HCT116 (cell line): Measurements from ENCODE around the gene TRIL. TPM values are rescaled to one million over a fixed set of nuclear protein-coding genes. Genes with fewer than 3 reads are reported as not detected.

Source experiments
- ATAC-seq: fragments of 200-7000 bp; cut with Tn5 transposase; 2 replicates; pipeline ENCODE4 v1.9.1; 2020; ENCODE audit warnings: mild to moderate bottlenecking, moderate library complexity
- BruUV-seq: library from RNA; stranded (reverse); fragments of 400-500 nt; replicated peaks from 2 replicates; lab custom pipeline; 2021; lab: Mats Ljungman, UMichigan
- CTCF ChIA-PET: fragments of 300-600 bp; sonication (Branson Sonifier 250); formaldehyde crosslinking; loops from one replicate; lab custom pipeline; 2021; ENCODE audit warnings: antibody characterized with exemption; lab: Charles Lee
- POLR2A ChIA-PET: fragments of 300-600, 350-600 bp; sonication (Branson Sonifier 250); formaldehyde crosslinking; loops from one replicate; lab custom pipeline; 2021; ENCODE audit warnings: antibody characterized with exemption; lab: Charles Lee
- RAD21 ChIA-PET, 2 experiments: fragments of 300-600 bp; sonication (Branson Sonifier 250); formaldehyde crosslinking; loops; one replicate each; lab custom pipeline; 2023; ENCODE audit warnings: low total read pairs in 2 of 2; ENCODE audit not compliant: uncharacterized antibody in 2 of 2, unreplicated experiment in 2 of 2, low non-redundant PET in 1 of 2; lab: Charles Lee
- DNase-seq: peaks from one replicate; pipeline ENCODE4 v3.0.0-alpha.2; 2010; ENCODE audit warnings: low read depth, low spot score
- H2AFZ ChIP-seq: fragments of 200-600 bp; shearing (Covaris generic), sonication (generic); 2 replicates; pipeline ENCODE4 v1.6.1; 2017; ENCODE audit warnings: low read depth, mixed run types, mixed read lengths, antibody characterized with exemption, low read length; ENCODE audit not compliant: poor library complexity, severe bottlenecking
- H3K27ac ChIP-seq: 2 replicates; pipeline ENCODE4 v1.5.1; 2012; ENCODE audit warnings: low read depth, low read length
- H3K27me3 ChIP-seq: fragments of 200-600 bp; sonication (generic); 2 replicates; pipeline ENCODE4 v1.6.1; 2016; ENCODE audit warnings: mixed run types, low read length, mixed read lengths; ENCODE audit not compliant: insufficient read depth
- H3K36me3 ChIP-seq, 2 experiments: fragments of 200-500 bp in 1 of 2; fragments of 200-600 bp in 1 of 2; sonication (Bioruptor generic) in 1 of 2; sonication (generic) in 1 of 2; 2 replicates each; pipeline versions ENCODE4 v1.5.1 to v1.6.1; 2014 to 2016; ENCODE audit warnings: low read length in 2 of 2, inconsistent platforms in 1 of 2, mixed read lengths in 1 of 2, mixed run types in 1 of 2; ENCODE audit not compliant: insufficient read depth in 2 of 2, control insufficient read depth in 1 of 2
- H3K4me1 ChIP-seq, 2 experiments: fragments of 200-600 bp in 1 of 2; sonication (generic) in 1 of 2; 2 replicates each; pipeline versions ENCODE4 v1.5.1 to v1.6.1; 2012 to 2017; ENCODE audit warnings: low read length in 2 of 2, inconsistent platforms in 1 of 2, mild to moderate bottlenecking in 1 of 2, mixed read lengths in 1 of 2, mixed run types in 1 of 2, moderate library complexity in 1 of 2; ENCODE audit not compliant: insufficient read depth in 2 of 2, control insufficient read depth in 1 of 2
- H3K4me2 ChIP-seq: fragments of 200-600 bp; sonication (generic); 2 replicates; pipeline ENCODE4 v1.6.1; 2017; ENCODE audit warnings: mixed run types, low read length, mixed read lengths
- H3K4me3 ChIP-seq, 2 experiments: fragments of 200-600 bp in 1 of 2; sonication (generic) in 1 of 2; replicated peaks in 1 of 2; 2 replicates each; pipeline ENCODE4 v1.5.1; 2011 to 2016; ENCODE audit warnings: low read length in 2 of 2, control low read depth in 1 of 2, low read depth in 1 of 2, mild to moderate bottlenecking in 1 of 2, mixed read lengths in 1 of 2, mixed run types in 1 of 2
- H3K79me2 ChIP-seq: fragments of 200-600 bp; sonication (generic); 2 replicates; pipeline ENCODE4 v1.6.1; 2017; ENCODE audit warnings: mild to moderate bottlenecking, mixed run types, low read length, moderate library complexity, mixed read lengths; ENCODE audit not compliant: insufficient read depth
- H3K9ac ChIP-seq: fragments of 200-600 bp; sonication (generic); 2 replicates; pipeline ENCODE4 v1.6.1; 2016; ENCODE audit warnings: low read length, mixed read lengths
- H3K9me2 ChIP-seq: fragments of 200-600 bp; sonication (generic), shearing (Covaris generic); 2 replicates; pipeline ENCODE4 v1.6.1; 2017; ENCODE audit warnings: mixed run types, mild to moderate bottlenecking, moderate library complexity; ENCODE audit not compliant: insufficient read depth
- H3K9me3 ChIP-seq, 2 experiments: fragments of 200-500 bp in 1 of 2; fragments of 200-600 bp in 1 of 2; sonication (Bioruptor generic) in 1 of 2; sonication (generic) in 1 of 2; 2 replicates each; pipeline ENCODE4 v1.6.1; 2014 to 2017; ENCODE audit warnings: low read length in 2 of 2, mixed read lengths in 2 of 2, inconsistent platforms in 1 of 2, low read depth in 1 of 2, mild to moderate bottlenecking in 1 of 2, mixed run types in 1 of 2, moderate library complexity in 1 of 2; ENCODE audit not compliant: control insufficient read depth in 1 of 2, insufficient read depth in 1 of 2
- H4K20me1 ChIP-seq: fragments of 200-600 bp; sonication (generic), shearing (Covaris generic); 2 replicates; pipeline ENCODE4 v1.6.1; 2017; ENCODE audit warnings: mixed run types, mild to moderate bottlenecking, moderate library complexity; ENCODE audit not compliant: insufficient read depth
- CBX3 ChIP-seq: IDR thresholded peaks from 2 replicates; pipeline ENCODE4 v1.6.1; 2012; ENCODE audit warnings: low read depth
- EGR1 ChIP-seq: IDR thresholded peaks from 2 replicates; pipeline ENCODE4 v1.6.1; 2012; ENCODE audit warnings: low read depth
- JUND ChIP-seq: IDR thresholded peaks from 2 replicates; pipeline ENCODE4 v1.6.1; 2012
- RAD21 ChIP-seq: IDR thresholded peaks from 2 replicates; pipeline ENCODE4 v1.6.1; 2012; ENCODE audit warnings: low read depth, mild to moderate bottlenecking
- SIN3A ChIP-seq: IDR thresholded peaks from 2 replicates; pipeline ENCODE4 v1.6.1; 2012; ENCODE audit warnings: low read depth
- SRF ChIP-seq: IDR thresholded peaks from 2 replicates; pipeline ENCODE4 v1.6.1; 2012; ENCODE audit warnings: low read depth
- YY1 ChIP-seq: IDR thresholded peaks from 2 replicates; pipeline ENCODE4 v1.6.1; 2011; ENCODE audit warnings: low read length, low read depth, moderate library complexity, mild to moderate bottlenecking; ENCODE audit not compliant: insufficient replicate concordance; ENCODE audit errors: extremely low read depth
- intact Hi-C: fragments of 100-400 bp; cut with micrococcal nuclease; formaldehyde crosslinking; loops from 2 replicates; pipeline ENCODE4 v1.10.0; 2022
- total RNA-seq: library from RNA; stranded (reverse); gene quantifications from one replicate; pipeline ENCODE4 v1.2.1, GENCODE V29; 2021; ENCODE audit not compliant: unreplicated experiment

Gene TRIL
- total RNA-seq, 1 experiment from 2014 or later: not detected

DNA sequence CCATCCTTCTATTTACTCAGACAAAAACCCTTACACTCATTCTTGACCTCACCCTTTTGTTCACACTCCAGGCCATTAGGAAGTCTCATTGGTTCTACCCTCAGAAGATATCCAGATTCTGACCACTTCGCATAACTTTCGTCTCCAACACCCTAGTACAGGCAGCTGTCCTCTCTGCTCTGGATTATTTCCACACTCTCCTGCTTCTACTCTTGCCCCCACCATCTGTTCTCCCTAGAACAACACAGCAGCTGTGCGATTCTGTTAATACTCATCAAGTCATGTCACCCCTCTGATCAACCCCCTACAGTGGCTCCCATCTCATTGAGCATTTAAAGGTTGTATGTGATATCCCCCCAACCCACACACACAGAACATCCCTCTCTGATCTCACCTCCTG lies 15.5 kb upstream of the TRIL start:
- intact Hi-C loops: no loop called here
- Histone ChIP-seq H3K79me2 (no peaks in the 10 kb centered on the region), H3K9me2 (no peaks in the 10 kb centered on the region), H3K36me3 (no peaks in the 10 kb centered on the region), H3K4me2 (no peak overlapping the region), H3K27ac (no peak overlapping the region), H3K4me3 (no peak overlapping the region), H3K9ac (no peak overlapping the region), H3K4me1 (no peaks in the 10 kb centered on the region), H3K9me3 (no peaks in the 10 kb centered on the region), H3K27me3 (no peaks in the 10 kb centered on the region), H4K20me1 (no peaks in the 10 kb centered on the region), H2AFZ (no peak overlapping the region)
- BruUV-seq: no TSS peak
- ChIA-PET CTCF (no interaction called here), RAD21 (no interaction called here), POLR2A (no interaction called here)
- DNase-seq (no peak), ATAC-seq (no peak)
- no peak for TF ChIP-seq JUND
- TF ChIP-seq RAD21: no peak
- no peak for TF ChIP-seq SRF
- no peak for TF ChIP-seq SIN3A
- no peak for TF ChIP-seq YY1
- TF ChIP-seq EGR1: no peak

DNA sequence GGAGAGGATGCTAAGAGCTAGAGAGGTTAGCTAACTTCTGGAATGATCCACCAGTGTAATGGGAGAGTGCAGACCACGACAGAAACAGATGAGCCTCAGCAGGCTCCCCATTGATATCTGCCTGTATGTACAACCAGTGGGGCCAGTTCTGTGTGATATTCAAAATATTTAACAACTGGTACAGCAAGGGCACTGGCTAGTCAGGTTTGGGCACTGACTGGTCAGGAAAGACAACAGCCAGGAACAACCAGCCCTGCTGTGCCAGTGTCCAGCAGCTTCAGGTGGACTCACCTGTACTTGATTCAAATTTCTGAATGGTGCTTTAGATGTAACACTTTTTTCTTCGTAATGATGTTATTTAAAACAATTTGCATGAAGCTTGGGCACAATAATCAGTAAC lies 5.9 kb upstream of the TRIL start:
- H3K9me2 ChIP-seq: no peaks in the 10 kb centered on the region
- H4K20me1 ChIP-seq: no peaks in the 10 kb centered on the region
- no peaks in the 10 kb centered on the region for H3K36me3 ChIP-seq
- no TSS peak for BruUV-seq
- H3K27me3 ChIP-seq: no peaks in the 10 kb centered on the region; the same call in 1 of the 2 replicates
- H3K4me2 ChIP-seq: no peak overlapping the region
- no peaks in the 10 kb centered on the region for H3K79me2 ChIP-seq
- no peak for TF ChIP-seq CBX3
- H3K9ac ChIP-seq: no peak overlapping the region
- H3K4me1 ChIP-seq: no peaks in the 10 kb centered on the region
- CTCF ChIA-PET: no interaction called here
- POLR2A ChIA-PET: no interaction called here
- H3K9me3 ChIP-seq: no peaks in the 10 kb centered on the region
- ATAC-seq (no peak), DNase-seq (no peak)
- intact Hi-C loops: no loop called here
- H3K27ac ChIP-seq: no peak overlapping the region
- H3K4me3 ChIP-seq: no peak overlapping the region
- RAD21 ChIA-PET: no interaction called here
- no peak overlapping the region for H2AFZ ChIP-seq
